HS-5 (cell line): ENCODE results near the gene FAM83G.
"Not testable (repeated sequence)": the region's sequence is repeated elsewhere in the genome, so short reads cannot be mapped to it uniquely, and the experiment has no call there.

Source experiments
- DNase-seq: peaks from one replicate; pipeline ENCODE4 v3.0.0-alpha.2; 2012; ENCODE audit warnings: low read depth

The FAM83G gene

DNA sequence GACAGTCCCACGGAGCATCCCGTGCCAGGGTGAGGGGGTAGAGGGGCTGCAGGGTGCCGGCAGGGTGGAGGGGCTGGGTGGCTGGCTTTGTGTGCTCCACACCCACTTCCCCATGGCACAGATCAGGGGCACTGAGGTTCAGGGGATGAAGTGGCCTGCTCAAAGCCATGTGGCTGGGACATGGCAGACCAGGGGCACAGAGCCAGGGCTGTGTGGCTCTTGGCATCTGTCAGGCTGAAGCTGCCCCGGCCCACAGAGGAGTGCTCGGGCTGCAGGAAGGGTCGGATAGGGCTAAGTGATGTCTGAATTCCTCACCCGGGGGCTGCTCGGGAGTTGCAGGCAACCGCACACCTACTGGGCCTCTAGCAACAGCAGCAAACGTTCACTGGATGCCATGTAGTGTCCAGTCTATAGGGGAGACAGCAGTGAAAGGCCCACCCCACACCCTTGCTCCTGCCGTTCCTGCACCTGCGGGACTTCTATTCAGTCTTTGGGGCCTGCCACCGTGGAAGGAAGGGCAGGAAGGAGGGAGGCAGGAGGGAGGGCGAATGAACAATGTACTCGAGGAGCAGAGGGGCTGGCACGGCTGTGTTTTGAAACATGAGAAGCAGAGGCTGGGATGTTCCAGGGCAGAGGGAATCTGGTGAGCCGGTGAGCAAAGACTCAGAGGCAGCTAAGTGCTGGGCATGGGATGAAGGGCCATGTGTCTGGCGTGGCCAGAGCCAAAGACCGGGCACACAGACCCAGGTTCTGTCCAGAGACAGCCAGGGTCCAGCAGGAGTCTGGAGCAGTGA is 37.5 kb downstream of the FAM83G start:
- no peak for DNase-seq

DNA sequence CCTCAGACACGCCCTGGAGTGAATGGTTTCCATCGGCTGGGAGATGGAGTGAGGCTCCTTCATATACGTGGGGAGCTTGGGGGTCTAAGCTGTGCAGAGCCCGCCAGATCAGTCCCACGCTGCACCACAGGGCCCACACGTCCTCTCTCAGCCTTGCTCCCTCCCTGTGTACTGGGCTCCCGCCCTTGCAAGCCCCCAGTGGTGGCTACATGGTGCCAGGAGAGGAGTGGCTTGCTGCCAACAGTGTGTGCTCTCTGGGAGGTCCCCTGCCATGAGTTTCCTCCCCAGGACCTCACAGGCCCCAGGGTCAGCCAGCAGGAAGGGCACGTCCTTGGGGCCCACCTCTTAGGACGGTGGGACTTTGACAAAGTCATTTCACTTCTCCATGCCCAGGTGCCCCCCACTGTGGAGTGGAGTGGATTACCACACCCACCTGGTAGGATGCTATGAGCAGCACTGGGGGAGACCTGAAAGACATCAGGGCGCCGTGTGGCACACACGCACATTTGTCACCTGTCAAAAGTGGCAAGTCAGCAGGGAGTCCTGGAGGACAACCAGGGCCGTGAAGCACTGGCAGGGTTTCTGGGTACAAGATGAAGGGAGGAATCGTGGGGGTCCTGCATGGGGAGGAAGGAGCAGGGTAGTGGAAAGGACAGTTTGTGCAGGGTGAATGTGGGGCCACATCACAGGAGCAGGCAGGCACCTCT is 38.9 kb downstream of the FAM83G start:
- DNase-seq: no peak

- no peak for DNase-seq
Measured at GRCh38 chr17:18964550-18964949, 40.0 kb downstream of the FAM83G start.

DNA sequence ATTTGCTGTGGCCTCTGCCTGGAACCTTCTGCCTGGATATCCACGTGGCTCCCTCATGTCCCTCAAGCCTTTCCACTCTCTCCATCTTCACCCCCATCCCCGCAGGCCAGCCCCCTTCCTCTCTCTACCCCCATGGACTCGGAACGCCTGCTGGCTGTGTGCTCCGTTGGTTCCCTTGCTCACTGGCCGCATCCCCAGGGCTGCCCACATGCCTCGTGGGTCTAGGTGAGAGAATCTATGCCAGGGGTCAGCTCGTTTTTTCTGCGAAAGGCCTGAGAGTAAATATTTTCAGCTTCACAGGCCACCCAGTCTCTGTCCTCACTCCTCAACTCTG is 40.6 kb downstream of the FAM83G start:
- DNase-seq: no peak

- peak; percentile 23 for DNase-seq
Measured at GRCh38 chr17:18963126-18964017, 41.2 kb downstream of the FAM83G start.

GRCh38 chr17:18962494-18962815 is 42.1 kb downstream of the FAM83G start:
- no peak for DNase-seq

GRCh38 chr17:18961634-18962493 is 42.7 kb downstream of the FAM83G start:
- no peak for DNase-seq

DNA sequence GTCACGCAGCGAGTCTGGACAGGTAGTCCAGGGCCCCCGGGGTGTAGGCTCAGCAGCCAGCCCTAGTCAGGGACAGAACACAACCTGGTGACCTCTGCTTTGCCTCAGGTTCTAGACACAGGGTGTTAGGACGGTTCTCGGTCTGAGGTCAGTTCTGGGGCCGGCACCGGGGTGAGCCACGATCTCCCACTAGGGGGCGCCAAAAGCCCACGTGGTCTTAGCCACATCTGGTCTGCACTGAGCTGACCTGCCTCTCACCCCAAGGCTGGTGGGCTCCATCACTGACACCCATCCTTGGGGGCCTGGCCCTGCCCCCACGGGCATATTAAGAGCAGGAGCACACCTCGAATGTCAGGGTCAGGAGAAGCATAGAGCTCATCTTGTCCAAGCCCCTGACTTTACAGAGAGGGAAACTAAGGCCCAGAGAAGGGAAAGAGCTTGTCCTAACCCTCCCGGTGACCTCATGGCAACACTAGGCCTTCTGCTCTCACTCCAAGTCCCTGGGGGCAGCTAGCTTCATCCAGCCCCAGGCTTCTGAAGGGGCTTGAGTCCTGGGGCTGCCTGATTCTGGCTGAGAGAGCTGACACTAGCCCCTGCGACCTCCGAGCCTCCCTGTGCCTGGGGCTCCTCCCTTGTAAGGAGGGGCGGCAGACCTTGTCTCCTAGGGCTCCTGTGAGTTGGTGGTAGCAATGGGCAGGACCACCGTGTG is 43.6 kb downstream of the FAM83G start:
- DNase-seq: no peak

DNA sequence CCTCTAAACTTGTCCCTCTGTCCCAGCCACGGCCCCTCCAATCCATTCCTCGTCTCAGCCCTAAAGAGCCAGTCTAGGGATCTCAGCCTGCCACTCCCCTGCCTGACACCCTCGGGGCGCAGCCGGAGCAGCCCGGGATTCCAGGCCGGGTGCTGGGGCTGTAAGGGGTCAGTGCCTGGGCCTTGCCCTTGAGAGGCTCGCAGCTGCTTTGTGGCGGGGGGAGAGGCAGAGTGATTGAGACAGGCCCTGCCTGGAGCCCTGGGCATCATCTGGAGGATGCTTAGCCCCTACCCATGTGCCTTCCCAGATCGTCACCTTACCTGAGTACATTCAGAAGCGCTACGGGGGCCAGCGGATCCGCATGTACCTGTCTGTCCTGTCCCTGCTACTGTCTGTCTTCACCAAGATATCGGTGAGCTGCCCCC is 44.3 kb downstream of the FAM83G start:
- DNase-seq: no peak

DNA sequence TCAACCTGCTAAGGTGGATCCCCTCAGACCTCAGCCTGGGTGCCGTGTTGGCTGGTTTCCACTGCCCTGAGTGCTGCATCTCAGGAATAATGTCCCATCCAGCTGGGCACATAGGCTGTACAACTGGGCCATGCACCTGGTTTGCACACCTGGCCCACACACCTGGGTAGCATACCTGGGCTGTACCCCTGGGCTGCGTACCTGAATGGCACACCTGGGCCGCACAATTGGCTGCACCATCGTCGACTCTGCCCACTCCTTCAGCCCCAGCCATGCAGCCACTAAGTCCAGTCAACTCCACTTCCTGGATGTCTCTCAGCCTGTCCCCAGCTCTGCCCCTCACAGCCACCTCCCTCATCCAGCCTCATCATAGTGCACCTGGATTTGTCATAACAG is 44.7 kb downstream of the FAM83G start:
- no peak for DNase-seq

DNA sequence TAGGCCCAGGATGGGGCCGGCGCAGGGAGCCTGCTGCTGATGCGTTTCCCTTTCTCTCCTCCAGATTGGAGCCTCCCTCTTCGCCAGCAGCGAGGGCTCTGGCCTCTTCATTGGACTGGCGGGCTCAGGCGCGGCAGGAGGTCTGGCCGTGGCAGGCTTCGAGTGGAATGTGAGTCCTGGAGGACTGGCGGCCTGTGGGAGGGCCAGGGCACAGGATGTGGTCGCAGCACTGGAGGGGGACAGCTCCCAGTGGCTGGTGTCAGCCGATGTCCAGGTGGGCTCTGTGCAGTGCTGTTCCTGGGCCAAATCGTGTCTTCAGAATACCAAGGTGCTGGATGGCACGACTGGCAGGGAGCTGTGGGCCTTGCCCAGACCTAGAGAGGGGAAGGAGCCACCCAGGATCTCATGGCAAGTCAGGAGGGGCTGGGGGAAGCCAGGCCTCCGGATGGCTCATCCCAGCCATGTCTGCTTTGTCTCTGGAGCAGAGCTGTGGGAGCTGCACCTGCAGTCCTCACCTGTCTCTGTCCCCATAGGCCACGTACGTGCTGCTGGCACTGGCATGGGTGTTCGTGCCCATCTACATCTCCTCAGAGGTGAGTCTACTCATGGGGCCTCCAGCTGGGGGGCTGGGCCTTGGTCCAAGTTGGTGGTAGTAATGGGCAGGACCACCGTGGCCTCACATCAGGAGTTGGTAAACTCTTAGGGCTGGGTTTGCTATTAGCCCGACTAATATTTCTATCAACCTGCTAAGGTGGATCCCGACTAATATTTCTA is 45.3 kb downstream of the FAM83G start:
- DNase-seq: no peak

GRCh38 chr17:18958611-18959010 is 46.0 kb downstream of the FAM83G start:
- no peak for DNase-seq

DNA sequence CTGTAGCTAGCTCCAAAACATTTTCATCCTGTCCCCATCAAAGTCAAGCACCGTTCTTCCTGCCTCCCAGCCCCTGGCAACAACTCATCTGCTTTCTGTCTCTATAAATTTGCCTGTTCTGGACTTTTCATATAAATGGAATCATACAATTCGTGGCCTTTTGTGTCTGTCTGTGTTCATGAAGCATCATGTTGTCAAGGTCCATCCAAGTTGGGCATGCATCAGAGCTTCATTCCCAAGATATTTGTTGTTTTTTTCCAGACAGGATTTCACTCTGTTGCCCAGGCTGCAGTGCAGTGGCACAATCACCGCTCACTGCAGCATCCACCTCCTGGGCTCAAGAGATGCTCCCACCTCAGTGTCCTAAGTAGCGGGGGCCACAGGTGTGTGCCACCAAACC is 46.7 kb downstream of the FAM83G start:
- no peak for DNase-seq

DNA sequence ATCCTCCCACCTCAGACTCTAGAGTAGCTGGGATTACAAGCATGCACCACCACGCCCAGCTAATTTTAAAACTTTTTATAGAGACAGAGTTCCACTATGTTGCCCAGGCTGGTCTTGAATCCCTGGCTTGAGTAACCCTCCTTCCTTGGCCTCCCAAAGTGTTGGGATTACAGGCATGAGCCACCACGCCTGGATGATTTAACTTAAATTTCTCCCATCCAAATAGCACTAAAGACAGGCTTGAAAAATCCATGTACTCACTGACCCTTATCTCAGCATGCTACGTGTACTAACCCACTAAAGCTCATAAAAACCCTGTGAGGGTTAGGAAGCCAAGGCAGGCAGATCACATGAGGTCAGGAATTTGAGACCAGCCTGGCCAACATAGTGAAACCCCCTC is 48.0 kb downstream of the FAM83G start:
- no peak for DNase-seq

- DNase-seq: not testable (repeated sequence)
Measured at GRCh38 chr17:18956021-18956420, 48.5 kb downstream of the FAM83G start.

GRCh38 chr17:18955009-18955408 is 49.6 kb downstream of the FAM83G start:
- DNase-seq: no peak

DNA sequence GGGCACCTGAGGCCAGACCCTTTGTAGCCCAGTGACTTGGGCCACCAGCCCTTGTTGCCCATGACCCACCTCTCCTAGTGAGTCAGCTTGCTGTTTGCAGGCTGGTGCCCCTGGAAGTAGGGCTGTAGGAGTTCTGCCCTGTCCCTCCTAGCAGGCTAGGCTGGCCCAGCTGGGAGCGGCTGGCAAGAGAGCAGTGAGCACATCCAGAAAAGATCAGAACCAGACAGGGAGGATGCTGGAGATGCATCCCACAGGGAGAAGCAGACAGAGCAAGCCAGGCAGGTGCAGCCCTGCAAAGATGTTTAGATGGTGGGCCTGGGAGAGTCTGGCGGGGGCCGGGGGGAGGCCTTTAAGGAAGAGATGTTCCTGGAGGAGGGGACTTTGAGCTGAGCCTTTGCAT is 50.2 kb downstream of the FAM83G start:
- DNase-seq: no peak

- no peak for DNase-seq
Measured at GRCh38 chr17:18953231-18953728, 51.3 kb downstream of the FAM83G start.

DNA sequence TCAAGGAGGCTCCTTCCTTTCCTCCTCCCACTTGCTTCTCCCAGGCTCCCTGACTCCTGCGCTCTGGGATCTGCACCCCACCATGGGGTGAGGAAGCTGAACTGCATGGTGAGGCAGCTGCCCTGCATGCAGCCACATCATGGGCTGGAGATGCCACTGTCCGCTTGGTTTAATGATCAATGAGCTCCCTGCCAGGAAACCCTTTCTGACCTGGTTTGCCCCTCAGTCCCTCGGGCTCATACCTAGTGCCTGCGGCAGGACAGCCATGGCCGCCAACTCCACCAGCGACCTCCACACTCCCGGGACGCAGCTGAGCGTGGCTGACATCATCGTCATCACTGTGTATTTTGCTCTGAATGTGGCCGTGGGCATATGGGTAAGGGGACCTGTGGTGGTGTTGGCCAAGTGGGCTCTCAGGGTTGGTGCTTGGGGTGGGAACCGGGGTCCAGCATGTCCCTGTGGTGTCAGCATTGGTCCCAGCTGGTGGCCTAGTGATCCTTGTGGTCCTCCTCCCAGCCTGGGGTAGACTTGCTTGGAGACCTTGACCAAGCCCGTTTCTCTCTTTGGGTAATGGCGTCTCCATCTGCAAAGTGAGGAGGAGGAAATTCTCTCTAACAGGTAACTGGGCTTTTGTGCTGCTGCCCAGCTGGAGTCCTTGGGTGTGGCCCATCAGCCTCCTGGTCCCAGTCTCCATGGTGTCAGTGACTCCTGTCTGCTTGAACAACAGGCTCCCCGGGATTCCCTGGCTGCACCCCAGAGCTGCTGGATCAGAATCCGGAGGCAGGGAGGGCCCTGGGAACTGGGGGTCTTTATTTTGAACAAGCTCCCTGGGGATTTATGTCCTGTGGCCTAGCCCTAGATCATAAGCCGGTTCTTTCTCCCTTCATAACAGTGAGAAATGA is 52.4 kb downstream of the FAM83G start, which contains the start of gene SLC5A10:
SLC5A10 (plus strand) TSS at position 225 of the 902 bp plus-strand sequence; CDS start at position 266, 41 bp downstream.
- no peak for DNase-seq
